HG03196 (cell line): Measurements from ENCODE around the gene BAIAP2.

ENCODE experiments used
- ATAC-seq: cut with Tn5 transposase; IDR thresholded peaks from one replicate; pipeline ENCODE4 v1.9.1; 2021; ENCODE audit not compliant: unreplicated experiment

The BAIAP2 gene

GRCh38 chr17:81084680-81085419, 49.9 kb downstream of the BAIAP2 start:
- ATAC-seq, result no peak

DNA sequence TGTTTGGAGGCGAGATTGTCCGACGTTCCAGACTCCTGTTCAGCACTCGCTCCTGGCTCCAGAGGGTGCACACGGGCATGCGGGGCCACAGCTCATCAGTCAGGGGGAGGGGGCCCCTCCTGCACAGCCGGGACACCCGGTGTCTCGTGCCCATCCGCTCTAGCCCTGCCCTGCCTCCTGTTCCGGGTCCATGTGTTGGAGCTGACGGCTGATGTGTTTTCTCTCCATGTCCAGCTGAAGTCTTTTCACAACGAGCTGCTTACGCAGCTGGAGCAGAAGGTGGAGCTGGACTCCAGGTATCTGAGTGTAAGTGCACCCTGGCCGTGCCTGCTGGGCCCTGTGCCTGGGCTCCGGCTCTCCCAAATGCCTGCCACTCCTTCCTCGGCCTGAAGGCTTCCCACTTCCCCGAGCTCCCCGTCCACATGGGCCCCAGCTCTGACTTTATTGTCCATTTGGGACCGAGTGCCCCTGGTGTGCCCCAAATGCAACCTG, 50.5 kb downstream of the BAIAP2 start:
- no peak for ATAC-seq

DNA sequence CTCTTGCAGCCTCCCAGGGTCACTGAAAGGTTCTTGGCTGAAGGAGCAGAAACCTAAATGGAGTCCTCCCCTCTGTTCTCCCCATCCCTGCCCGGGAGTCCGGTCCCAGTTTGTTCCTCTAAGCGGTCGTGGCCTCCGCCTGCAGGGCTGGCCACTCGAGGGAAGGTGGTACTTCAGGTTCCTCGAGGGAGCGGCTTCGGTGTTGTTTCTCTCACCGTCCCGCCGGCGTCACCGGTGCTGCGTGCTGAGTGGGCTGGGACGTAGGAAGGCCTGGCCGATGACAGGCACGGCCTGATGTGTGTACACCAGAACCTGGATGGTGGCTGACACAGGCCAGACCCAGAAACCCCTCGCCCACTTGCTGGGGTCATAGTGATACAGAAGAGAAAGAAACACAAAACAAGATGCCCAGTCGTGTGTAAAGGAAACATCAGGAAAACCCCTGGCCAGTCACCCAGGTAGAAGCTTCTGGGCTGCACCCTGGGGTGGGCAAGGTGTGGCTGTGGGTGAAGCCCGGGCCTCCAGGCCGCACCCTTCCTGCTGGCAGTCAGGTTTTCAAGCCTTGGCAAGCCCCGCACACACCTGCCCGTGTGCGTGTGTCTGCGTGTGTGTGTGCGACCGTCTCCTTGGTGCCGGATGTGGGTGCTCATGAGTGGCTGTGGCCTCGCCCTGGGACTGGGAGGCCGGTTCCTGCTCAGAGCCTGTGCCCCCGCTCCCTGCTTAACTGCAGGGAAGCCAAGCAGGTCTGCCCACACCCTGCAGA, 52.0 kb downstream of the BAIAP2 start:
- ATAC-seq, result no peak

GRCh38 chr17:81090361-81091136, 55.6 kb downstream of the BAIAP2 start:
- no peak for ATAC-seq

GRCh38 chr17:81091154-81091553, 56.2 kb downstream of the BAIAP2 start:
- no peak for ATAC-seq

DNA sequence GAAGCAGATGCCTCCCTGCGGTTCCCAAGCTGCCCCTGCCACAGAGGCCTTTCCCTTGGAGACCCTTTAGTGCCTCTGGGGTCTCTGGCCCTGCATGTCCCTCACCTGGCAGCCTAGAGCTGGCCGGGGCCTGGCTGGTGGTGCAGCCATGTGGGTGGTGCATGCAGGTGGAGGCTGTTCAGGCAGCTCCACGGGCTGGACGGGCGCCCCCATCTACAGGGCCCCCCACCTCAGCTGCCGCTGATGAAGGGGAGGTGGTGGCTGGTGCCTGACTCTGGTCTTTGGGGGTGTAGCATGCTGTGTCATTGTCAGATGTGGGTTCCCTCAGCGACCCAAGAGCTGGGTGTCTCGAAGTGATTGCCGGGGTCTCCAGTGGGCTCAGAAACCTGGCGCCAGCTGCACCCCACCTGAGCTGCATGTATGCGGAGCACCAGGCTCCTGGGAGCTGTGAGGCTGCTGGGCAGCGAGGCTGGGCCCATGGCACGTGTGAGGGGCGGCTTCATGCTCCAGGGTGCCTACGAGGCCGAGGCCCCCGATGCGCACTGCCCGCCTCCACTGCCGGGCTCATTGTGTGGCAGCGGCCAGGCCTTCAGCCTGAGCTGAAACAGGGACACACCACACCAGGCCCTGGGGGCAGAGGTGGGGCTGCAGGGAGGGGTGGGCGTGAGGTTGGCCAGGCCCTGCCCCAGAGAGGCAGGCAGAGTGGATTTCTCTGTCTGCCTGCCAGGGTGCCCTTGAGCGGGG, 57.0 kb downstream of the BAIAP2 start:
- no peak for ATAC-seq

- ATAC-seq, result no peak
These were observed 57.7 kb downstream of the BAIAP2 start for GRCh38 chr17:81092518-81093095.

GRCh38 chr17:81093619-81094508, 58.9 kb downstream of the BAIAP2 start:
- no peak for ATAC-seq

DNA sequence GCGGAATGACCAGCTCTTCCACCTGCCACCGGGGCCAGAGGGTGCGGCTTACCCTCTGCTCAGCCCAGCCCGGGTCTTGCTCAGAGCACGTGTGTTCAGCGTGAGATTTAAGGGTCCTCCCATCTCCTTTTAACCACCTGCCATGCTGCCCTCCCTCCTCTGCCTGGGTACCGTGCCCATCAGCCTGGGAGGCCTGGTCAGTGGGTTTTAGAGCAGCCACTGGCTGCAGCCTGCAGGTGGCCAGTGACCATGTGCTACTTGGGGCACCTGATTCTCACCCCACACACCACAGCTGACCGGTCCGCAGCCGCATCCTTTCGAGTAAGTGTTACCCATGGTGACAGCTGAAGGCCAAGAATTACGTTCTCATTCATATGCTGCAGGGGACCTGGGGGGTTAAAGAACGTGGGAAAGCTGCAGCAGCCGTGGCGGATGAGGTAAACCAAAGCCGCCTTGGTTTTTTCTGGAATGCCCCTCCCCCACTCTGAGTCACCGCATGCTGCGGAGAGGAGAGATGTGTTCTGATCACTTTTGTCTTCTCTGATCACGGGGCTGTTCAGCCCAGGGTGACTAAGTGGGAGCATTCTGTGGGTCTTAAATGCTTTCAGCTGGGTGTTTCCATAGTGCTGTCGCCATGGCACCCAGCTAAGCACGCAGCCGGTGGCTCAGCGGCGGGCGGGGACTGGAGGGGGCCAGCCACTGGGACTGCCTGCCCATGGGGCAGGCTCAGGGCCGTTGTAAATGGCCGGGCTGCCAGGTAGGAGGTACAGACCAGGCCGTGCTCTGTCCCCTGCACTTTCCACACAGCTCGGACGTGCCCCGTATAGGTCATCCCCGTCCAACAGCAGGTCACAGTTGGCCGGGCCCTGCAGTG, 59.8 kb downstream of the BAIAP2 start:
- no peak for ATAC-seq

DNA sequence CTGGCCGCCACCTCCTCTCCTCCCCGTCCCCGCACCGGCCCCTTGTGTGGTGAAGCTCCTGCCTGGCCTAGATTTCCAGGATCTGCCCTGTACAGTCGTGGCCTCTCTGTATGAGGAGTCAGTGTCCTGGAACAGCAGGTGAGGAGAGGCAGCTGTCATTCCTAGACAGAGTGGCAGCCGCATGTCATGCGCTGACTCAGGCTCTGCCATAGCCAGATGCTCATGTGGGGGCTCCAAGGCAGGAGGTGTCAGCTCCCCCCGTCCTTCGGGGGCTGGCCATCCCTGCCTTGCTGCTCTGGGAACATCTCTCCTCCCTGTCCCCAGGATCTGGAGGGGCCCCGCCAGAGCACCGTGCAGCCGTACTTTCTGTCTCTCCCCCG, 60.4 kb downstream of the BAIAP2 start:
- no peak for ATAC-seq

GRCh38 chr17:81096741-81097133, 61.8 kb downstream of the BAIAP2 start:
- ATAC-seq, result no peak

GRCh38 chr17:81097134-81097942, 62.4 kb downstream of the BAIAP2 start:
- no peak for ATAC-seq

GRCh38 chr17:81097943-81098308, 63.0 kb downstream of the BAIAP2 start:
- no peak for ATAC-seq

DNA sequence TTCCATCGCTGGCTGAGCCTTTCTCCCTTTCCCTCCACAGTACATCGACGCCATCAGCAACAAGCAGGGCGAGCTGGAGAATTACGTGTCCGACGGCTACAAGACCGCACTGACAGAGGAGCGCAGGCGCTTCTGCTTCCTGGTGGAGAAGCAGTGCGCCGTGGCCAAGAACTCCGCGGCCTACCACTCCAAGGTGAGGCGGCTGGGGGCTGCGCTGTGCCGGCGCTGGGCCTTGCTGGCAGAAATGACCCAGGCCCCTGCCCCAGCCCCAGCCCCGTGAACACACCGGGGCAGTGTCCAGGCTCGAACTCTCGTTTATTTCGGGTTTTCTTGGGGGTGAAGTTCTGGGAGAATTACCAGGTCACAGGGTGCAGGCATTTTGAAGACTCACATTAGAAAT, 64.9 kb downstream of the BAIAP2 start:
- no peak for ATAC-seq

GRCh38 chr17:81100668-81101067, 65.7 kb downstream of the BAIAP2 start:
- ATAC-seq, result no peak

GRCh38 chr17:81101614-81102306, 66.8 kb downstream of the BAIAP2 start:
- ATAC-seq, result peak; percentile 77

DNA sequence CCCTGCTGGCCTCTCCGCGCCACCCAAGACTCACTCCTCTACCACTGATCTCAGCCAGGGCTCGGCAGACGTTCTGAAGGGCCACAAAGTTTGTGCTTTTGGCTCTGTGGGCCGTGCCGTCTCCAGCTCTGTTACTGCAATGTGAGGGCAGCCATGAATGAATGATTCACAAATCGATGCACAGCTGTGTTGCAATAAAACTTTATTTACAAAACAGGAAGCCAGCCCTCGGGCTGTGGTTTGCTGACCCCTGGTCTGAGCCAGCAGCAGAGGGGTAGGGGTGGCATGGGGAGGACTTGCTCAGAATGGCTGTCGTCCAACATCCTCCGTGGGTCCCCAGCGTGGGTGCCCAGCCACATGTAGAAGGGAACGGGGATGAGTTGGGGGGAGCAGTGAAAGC, 67.4 kb downstream of the BAIAP2 start:
- ATAC-seq, result no peak
